ENCODE data around the gene MIXL1. TPM values are rescaled to one million over a fixed set of nuclear protein-coding genes. Genes with fewer than 3 reads are reported as not detected.

The MIXL1 gene
- 0.58 TPM for polyA plus RNA-seq (2012; ENCODE audit: low read depth, missing spikeins)

DNA sequence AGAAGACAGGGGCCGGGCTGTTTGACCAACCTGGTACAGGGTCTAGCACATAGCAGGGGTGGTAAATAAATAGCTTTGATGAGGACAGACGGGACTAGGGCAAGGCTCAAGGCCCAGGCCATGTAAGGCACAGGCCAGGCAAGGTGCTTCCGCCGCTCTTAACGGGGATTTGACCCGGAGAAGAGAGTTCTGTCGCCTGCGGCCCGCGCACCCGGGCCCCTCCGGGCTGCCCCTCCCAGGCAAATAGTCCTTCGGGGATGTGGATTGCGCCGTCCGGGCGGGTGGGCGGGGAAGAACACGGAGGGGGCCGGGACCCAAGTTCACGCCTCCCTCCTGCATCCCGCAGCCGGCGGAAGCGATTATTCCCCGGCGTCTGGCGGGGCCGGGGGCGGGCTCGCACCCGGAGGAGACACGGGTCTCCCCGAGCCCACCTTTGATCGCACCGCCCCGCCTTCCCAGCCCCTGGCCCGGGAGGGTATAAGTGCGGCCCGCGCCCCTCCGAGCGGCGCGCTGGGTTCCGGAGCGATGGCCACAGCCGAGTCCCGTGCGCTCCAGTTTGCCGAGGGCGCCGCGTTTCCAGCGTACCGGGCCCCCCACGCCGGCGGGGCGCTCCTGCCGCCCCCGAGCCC is at the start of gene MIXL1:
MIXL1 (plus strand) TSS at position 508 of the 629 bp plus-strand sequence; CDS start at position 526, 18 bp downstream.
- no peak for TF ChIP-seq POLR2A (IDR thresholded peaks at IDR 0.05; ENCODE audit: low read depth, low read length)
- no peak for TF ChIP-seq PAX5 (IDR thresholded peaks at IDR 0.05; ENCODE audit: insufficient read depth, low read length, severe bottlenecking)
- no peak for TF ChIP-seq POLR2AphosphoS5 (IDR thresholded peaks at IDR 0.05; ENCODE audit: low read depth, low read length)
- TF ChIP-seq POU2F2 (IDR thresholded peaks at IDR 0.05; ENCODE audit: low read depth, low read length): no peak
- TF ChIP-seq TAF1 (IDR thresholded peaks at IDR 0.05; ENCODE audit: low read depth, low read length): no peak
- TF ChIP-seq SPI1 (IDR thresholded peaks at IDR 0.05; ENCODE audit: low read depth, low read length): no peak
- FAIRE-seq (peak; percentile 74), DNase-seq (ENCODE audit: insufficient read length, low spot score) (peak; percentile 48)

- TF ChIP-seq TAF1 (IDR thresholded peaks at IDR 0.05; ENCODE audit: low read depth, low read length) (no peak), POLR2AphosphoS5 (IDR thresholded peaks at IDR 0.05; ENCODE audit: low read depth, low read length) (no peak), POU2F2 (IDR thresholded peaks at IDR 0.05; ENCODE audit: low read depth, low read length) (no peak), SPI1 (IDR thresholded peaks at IDR 0.05; ENCODE audit: low read depth, low read length) (no peak), POLR2A (IDR thresholded peaks at IDR 0.05; ENCODE audit: low read depth, low read length) (no peak), PAX5 (IDR thresholded peaks at IDR 0.05; ENCODE audit: insufficient read depth, low read length, severe bottlenecking) (no peak)
- DNase-seq (ENCODE audit: insufficient read length, low spot score) (no peak), FAIRE-seq (no peak)
Observed at GRCh38 chr1:226176870-226177269, 46.6 kb upstream of the MIXL1 start.

- DNase-seq (ENCODE audit: insufficient read length, low spot score) (no peak), FAIRE-seq (no peak)
- no peak for TF ChIP-seq POU2F2 (IDR thresholded peaks at IDR 0.05; ENCODE audit: low read depth, low read length)
- no peak for TF ChIP-seq POLR2A (IDR thresholded peaks at IDR 0.05; ENCODE audit: low read depth, low read length)
- no peak for TF ChIP-seq TAF1 (IDR thresholded peaks at IDR 0.05; ENCODE audit: low read depth, low read length)
- TF ChIP-seq PAX5 (IDR thresholded peaks at IDR 0.05; ENCODE audit: insufficient read depth, low read length, severe bottlenecking): no peak
- no peak for TF ChIP-seq POLR2AphosphoS5 (IDR thresholded peaks at IDR 0.05; ENCODE audit: low read depth, low read length)
- TF ChIP-seq SPI1 (IDR thresholded peaks at IDR 0.05; ENCODE audit: low read depth, low read length): no peak
Observed at GRCh38 chr1:226181996-226182714, 41.3 kb upstream of the MIXL1 start.

- DNase-seq (ENCODE audit: insufficient read length, low spot score) (no peak), FAIRE-seq (peak; percentile 50)
- TF ChIP-seq TAF1 (IDR thresholded peaks at IDR 0.05; ENCODE audit: low read depth, low read length) (no peak), SPI1 (IDR thresholded peaks at IDR 0.05; ENCODE audit: low read depth, low read length) (no peak), PAX5 (IDR thresholded peaks at IDR 0.05; ENCODE audit: insufficient read depth, low read length, severe bottlenecking) (no peak), POLR2A (IDR thresholded peaks at IDR 0.05; ENCODE audit: low read depth, low read length) (no peak)
Observed at GRCh38 chr1:226185141-226186036, 38.1 kb upstream of the MIXL1 start.

DNA sequence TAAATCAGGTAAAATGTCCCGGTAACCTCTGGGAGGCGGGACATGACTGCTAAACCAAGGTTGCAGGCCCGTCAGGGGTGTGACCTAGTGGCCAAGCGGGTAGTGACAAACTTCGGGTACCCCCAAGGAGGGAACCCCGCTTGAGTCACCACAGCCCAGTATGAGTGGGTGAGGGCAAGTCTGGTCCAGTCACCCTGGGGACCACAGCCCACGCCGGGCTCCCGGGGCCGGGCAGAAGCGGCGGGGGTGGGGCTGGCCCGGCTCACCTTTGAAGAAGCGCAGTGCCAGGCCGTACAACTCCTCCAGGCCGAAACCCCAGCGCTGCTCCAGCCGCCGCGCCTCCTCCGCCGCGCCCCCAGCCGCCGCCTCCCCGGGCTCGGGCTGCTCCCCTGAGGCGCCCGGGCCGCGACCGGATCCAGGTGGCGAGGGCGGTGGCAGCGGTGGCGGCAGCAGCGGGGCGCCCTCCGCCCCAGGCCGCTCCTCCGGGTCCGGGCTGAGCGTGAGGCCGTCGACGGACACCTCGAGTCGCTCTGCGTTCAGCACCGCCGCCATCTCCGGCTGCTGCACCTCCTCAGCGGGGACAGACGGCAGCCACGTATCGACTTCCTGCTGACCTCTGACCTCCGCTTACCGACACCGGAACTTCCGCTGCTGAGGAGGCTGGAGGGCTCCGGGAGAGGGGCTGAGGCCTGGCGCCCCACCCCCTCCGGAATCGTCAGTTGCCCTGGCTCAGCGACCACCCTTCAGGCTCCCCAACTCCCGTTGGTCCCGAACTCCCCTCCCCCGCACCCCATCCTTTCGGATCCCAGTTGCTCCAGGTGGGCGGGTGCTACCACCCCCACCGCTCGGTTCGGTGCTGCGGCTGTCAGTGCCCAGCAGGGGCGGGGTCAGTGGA is 37.1 kb upstream of the MIXL1 start, which contains the start of gene ACBD3:
ACBD3 (minus strand) TSS at position 618 of the 895 bp plus-strand sequence; CDS start at position 552, 66 bp downstream.
- peak; percentile 86 for TF ChIP-seq TAF1 (IDR thresholded peaks at IDR 0.05; ENCODE audit: low read depth, low read length)
- no peak for TF ChIP-seq PAX5 (IDR thresholded peaks at IDR 0.05; ENCODE audit: insufficient read depth, low read length, severe bottlenecking)
- TF ChIP-seq POLR2AphosphoS5 (IDR thresholded peaks at IDR 0.05; ENCODE audit: low read depth, low read length): peak; percentile 96
- TF ChIP-seq POLR2A (IDR thresholded peaks at IDR 0.05; ENCODE audit: low read depth, low read length): peak; percentile 97
- peak; percentile 80 for TF ChIP-seq POU2F2 (IDR thresholded peaks at IDR 0.05; ENCODE audit: low read depth, low read length)
- TF ChIP-seq SPI1 (IDR thresholded peaks at IDR 0.05; ENCODE audit: low read depth, low read length): peak; percentile 25; the same call in 1 of the 2 replicates
- FAIRE-seq (peak; percentile 97), DNase-seq (ENCODE audit: insufficient read length, low spot score) (peak; percentile 96)

DNA sequence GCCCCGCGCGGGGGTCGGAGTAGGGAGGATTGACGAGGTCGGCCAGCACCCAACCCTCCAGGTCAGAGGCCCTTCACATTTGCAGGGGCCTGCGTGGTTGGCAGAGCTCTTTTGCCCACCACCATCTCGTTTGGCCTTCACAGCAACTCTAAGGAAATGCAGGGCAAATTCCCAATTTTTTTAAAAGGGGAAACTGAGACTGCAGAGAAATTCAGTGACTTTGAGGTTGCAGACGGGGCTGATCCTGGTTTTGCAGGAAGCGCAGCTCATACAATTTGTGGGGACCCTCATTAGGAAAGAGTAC is 36.5 kb upstream of the MIXL1 start:
- DNase-seq (ENCODE audit: insufficient read length, low spot score) (no peak), FAIRE-seq (no peak)
- no peak for TF ChIP-seq POLR2A (IDR thresholded peaks at IDR 0.05; ENCODE audit: low read depth, low read length)
- TF ChIP-seq TAF1 (IDR thresholded peaks at IDR 0.05; ENCODE audit: low read depth, low read length): no peak
- TF ChIP-seq POU2F2 (IDR thresholded peaks at IDR 0.05; ENCODE audit: low read depth, low read length): no peak
- TF ChIP-seq POLR2AphosphoS5 (IDR thresholded peaks at IDR 0.05; ENCODE audit: low read depth, low read length): no peak
- no peak for TF ChIP-seq PAX5 (IDR thresholded peaks at IDR 0.05; ENCODE audit: insufficient read depth, low read length, severe bottlenecking)
- TF ChIP-seq SPI1 (IDR thresholded peaks at IDR 0.05; ENCODE audit: low read depth, low read length): no peak

GRCh38 chr1:226187380-226187779 is 36.1 kb upstream of the MIXL1 start:
- TF ChIP-seq PAX5 (IDR thresholded peaks at IDR 0.05; ENCODE audit: insufficient read depth, low read length, severe bottlenecking) (no peak), TAF1 (IDR thresholded peaks at IDR 0.05; ENCODE audit: low read depth, low read length) (no peak), POLR2A (IDR thresholded peaks at IDR 0.05; ENCODE audit: low read depth, low read length) (no peak), SPI1 (IDR thresholded peaks at IDR 0.05; ENCODE audit: low read depth, low read length) (no peak), POU2F2 (IDR thresholded peaks at IDR 0.05; ENCODE audit: low read depth, low read length) (no peak), POLR2AphosphoS5 (IDR thresholded peaks at IDR 0.05; ENCODE audit: low read depth, low read length) (no peak)
- DNase-seq (ENCODE audit: insufficient read length, low spot score) (no peak), FAIRE-seq (no peak)

GRCh38 chr1:226195144-226195543 is 28.3 kb upstream of the MIXL1 start:
- TF ChIP-seq SPI1 (IDR thresholded peaks at IDR 0.05; ENCODE audit: low read depth, low read length) (no peak), POLR2AphosphoS5 (IDR thresholded peaks at IDR 0.05; ENCODE audit: low read depth, low read length) (no peak), POU2F2 (IDR thresholded peaks at IDR 0.05; ENCODE audit: low read depth, low read length) (no peak), POLR2A (IDR thresholded peaks at IDR 0.05; ENCODE audit: low read depth, low read length) (no peak), TAF1 (IDR thresholded peaks at IDR 0.05; ENCODE audit: low read depth, low read length) (no peak), PAX5 (IDR thresholded peaks at IDR 0.05; ENCODE audit: insufficient read depth, low read length, severe bottlenecking) (no peak)
- FAIRE-seq (no peak), DNase-seq (ENCODE audit: insufficient read length, low spot score) (no peak)
